HG02970 (cell line): Measurements from ENCODE around the gene C1orf174.
"Not testable (repeated sequence)": the region's sequence is repeated elsewhere in the genome, so short reads cannot be mapped to it uniquely, and the experiment has no call there.

Source experiments
- ATAC-seq: cut with Tn5 transposase; IDR thresholded peaks from one replicate; pipeline ENCODE4 v1.9.1; 2021; ENCODE audit warnings: mild to moderate bottlenecking, moderate library complexity, moderate number of reproducible peaks; ENCODE audit not compliant: unreplicated experiment, low FRiP score

The C1orf174 gene

DNA sequence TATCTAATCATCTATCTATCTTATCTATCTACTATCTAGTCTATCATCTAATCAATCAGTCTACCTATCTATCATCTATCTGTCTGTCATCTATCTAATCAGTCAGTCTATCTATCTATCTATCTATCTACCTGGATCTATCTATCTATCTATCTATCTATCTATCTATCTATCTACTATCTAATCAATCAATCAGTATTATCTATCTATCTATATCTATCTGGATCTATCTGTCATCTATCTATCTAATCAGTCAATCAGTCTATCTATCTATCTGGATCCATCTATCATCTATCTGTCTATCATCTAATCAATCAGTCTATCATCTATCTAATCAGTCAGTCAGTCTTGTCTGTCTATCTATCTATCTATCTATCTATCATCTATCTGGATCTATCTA lies 26.9 kb upstream of the C1orf174 start:
- no peak for ATAC-seq

- ATAC-seq, result no peak
Measured at GRCh38 chr1:3925762-3926161, 25.7 kb upstream of the C1orf174 start.

GRCh38 chr1:3925256-3925655 lies 25.2 kb upstream of the C1orf174 start:
- no peak for ATAC-seq

GRCh38 chr1:3924825-3925220 lies 24.8 kb upstream of the C1orf174 start:
- no peak for ATAC-seq

DNA sequence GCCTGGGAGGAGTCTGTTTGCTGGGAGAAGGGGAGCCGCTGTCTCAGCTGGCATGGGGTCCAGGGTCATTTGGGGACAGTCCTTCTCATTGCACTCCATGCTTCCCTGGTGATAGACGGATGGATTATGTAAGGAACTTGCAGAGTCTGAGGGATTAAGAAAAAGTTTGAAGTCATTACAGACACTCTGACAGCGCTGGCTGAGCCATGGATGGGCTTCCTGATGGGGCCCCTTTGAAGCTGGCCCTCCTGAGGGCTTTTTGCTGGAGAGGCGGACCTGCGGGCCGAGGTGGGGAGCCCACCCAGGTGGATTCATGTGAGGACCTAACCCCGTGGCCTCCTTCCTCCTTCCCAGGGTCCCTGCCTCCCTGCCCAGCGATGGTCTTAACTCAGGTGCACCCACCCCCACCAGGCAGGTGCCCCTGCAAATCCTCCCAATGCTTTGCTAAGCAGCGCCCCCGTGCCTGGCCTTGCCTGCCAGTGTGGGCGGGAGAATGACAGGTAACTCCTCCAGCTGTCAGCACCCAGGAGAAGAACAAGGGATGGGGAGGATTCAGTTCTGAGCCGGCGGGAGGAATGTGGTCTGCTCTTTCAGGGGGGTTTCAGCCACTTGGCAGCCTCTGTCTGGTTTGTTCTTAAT lies 24.2 kb upstream of the C1orf174 start:
- ATAC-seq, result no peak

DNA sequence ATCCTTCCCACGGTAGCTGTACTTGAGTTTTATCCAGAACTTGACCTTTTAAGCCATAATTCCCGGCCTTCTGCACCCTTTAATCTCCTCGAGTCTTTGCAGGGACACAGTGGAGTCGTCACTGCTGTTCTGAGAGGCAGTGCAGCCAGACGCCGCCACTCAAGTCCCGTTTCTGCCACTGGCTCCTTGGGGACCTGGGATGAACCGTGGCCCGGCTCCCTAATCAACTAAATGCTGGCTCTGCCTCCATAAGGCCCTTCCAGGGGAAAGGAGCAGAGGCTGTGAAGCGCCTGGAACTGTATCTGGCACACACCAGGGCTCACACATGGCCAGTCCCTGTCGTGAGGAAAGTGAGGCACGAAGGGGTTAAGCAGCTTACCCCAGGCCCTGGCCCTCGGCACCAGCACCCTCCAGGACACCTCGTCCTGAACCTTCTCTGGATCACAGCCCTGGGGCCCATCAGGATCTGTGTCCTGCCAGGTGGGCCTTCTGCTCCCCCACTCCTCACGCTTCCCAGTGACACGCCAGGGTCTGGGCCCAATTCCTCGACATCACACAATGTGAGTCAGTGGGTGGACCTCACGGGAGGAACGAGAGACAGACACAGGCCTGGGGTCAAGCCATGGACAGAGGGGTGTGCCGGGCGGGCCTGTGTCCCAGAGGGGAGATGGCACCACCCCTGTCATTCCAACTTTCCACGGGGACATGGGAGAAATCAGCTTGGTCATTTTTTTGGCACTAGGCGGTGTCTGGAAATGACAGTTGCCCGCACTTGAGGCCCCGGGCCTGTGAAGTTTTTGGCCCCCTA lies 23.5 kb upstream of the C1orf174 start:
- ATAC-seq, result no peak

DNA sequence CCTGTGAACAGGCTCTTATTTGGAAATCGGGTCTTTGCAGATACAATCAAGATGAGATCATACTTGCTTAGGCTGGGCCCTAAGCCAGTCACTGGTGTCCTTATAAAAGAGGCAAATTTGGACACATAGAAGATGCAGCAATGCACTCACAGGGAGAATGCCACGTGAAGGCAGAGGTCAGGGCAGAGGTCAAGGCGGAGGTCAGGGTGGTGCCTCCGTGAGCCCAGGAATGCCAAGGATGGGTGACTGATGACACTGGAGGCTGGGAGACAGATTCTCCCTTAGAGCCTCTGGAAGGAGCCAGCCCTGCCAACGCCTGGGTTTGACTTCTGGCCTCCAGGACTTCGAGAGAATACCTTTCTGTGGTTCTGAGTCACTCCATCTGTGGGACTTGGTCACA lies 22.8 kb upstream of the C1orf174 start:
- no peak for ATAC-seq

DNA sequence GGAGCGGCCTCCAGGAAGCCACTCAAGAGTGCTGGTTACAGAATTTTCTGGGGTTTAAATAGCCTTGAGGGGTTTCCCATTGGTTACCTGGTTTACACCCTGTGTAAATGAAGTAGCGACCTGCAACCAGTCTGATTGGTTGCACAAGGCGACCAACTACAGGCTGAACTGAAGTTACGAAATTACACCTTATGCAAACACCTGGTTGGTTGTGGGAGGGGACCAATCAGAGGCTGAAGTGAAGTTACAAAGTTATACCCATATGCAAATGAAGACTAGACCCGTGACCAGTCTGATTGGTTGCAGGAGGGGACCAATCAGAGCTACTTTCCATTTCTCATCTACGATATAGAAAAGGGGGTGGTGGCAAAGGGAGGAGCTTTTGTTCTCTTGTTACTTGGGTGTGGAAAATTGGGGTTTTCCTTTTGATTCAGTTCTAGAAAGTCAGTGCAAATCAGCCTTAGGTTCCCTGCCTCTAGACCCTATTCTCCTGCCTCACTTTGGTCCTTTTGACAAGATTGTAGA lies 22.2 kb upstream of the C1orf174 start:
- ATAC-seq, result no peak

GRCh38 chr1:3921765-3922164 lies 21.7 kb upstream of the C1orf174 start:
- ATAC-seq, result no peak

DNA sequence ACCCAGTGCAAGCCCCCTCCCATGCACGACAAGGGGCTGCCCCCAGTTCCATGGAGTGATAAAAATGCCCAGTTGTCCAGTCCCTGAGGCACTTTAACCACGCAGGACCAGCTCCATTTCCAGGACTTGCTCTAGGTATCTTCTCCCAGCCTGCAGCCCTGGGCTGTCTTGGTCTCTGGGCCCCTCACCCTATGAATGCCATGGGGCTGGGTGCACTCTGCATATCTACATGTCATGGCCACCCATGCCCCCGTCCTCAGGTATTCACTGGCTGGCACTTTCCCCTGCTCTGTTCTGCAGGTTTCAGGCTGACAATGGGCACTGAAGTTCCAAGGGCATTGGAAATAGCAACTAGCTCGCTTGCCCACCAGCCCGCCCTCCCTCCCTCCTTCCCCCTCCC lies 19.6 kb upstream of the C1orf174 start:
- ATAC-seq, result no peak

DNA sequence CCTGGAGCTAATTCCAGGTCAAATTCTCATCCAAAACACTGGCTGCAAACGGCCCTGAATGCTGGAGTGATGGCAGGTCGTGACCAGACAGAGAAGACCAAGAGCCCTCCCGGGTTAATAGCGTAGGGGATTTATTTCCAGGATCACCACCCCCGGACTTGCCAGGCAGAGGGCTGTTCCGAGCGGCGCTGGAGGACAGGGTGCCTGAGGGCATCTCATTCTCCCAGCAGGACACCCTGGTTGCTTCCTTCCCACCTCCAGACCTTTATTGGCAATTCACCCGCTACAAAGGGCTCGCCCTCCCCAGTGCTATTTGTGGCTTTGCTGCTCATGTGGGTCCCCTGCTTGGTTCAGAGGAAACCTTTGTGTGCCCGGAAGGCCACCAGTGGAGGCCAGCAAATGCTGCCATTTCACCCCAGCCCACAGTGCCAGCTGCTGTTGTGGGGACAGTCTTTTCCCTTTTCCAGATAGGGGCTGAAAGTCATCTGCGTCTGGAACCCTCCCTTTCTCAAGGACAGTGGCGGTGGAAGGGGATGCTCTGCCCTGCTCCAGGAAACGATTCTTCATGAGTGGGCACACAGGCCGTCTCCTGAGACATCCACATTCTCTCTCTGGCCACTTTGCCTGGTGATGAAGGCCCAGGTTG lies 19.0 kb upstream of the C1orf174 start:
- no peak for ATAC-seq

DNA sequence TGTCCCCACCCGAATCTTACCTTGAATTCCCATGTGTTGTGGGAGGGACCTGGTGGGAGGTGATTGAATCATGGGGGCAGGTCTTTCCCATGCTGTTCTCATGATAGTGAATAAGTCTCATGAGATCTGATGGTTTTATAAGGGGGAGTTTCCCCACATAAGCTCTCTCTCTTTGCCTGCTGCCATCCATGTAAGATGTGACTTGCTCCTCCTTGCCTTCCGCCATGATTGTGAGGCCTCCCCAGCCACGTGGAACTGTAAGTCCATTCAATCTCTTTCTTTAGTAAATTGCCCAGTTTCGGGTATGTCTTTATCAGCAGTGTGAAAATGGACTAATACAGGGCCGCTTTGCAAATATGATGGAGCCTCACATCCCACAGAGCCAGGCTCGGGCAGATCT lies 18.3 kb upstream of the C1orf174 start:
- not testable (repeated sequence) for ATAC-seq

- no peak for ATAC-seq
Measured at GRCh38 chr1:3917761-3918160, 17.7 kb upstream of the C1orf174 start.

- ATAC-seq, result no peak
Measured at GRCh38 chr1:3915551-3916121, 15.6 kb upstream of the C1orf174 start.

GRCh38 chr1:3914911-3915310 lies 14.8 kb upstream of the C1orf174 start:
- no peak for ATAC-seq

DNA sequence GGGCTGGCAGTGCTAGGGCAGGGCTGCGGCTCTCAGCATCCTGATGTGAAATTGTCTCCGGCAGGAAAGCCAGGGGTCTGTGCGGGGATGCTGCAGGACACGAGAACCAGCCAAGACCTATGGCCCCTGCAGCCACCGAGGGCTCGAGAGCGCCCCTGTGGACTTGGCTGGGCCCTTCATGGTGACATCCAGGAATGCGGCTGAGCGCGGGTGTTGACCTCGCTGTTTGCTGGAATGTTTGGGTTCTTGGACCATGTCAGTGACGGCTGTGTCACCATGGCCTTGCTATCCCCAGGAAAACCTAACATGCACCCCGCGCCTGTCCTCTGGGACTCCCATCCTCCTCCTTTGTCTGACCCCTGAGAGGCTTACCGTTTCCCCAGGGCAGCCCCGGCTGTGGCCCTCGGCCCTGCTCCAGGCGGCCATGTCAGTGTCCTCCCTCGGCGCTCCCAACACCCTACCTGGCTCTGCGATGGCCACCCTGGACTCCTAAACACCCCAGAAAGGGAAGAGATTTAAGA lies 14.3 kb upstream of the C1orf174 start:
- no peak for ATAC-seq

- no peak for ATAC-seq
Measured at GRCh38 chr1:3912809-3913685, 13.0 kb upstream of the C1orf174 start.

GRCh38 chr1:3911981-3912808 lies 12.1 kb upstream of the C1orf174 start:
- ATAC-seq, result no peak
